HCT116 (cell line): ENCODE results near the gene MAPK1.
"Not testable (repeated sequence)": the region's sequence is repeated elsewhere in the genome, so short reads cannot be mapped to it uniquely, and the experiment has no call there.

Experiments
- CBX3 ChIP-seq: IDR thresholded peaks from 2 replicates; pipeline ENCODE4 v1.6.1; 2012; ENCODE audit warnings: low read depth
- EZH2 ChIP-seq: fragments of 200-600 bp; sonication (generic); IDR thresholded peaks from 2 replicates; pipeline ENCODE4 v1.6.1; 2017; ENCODE audit warnings: antibody characterized with exemption, mixed run types
- POLR2A ChIP-seq: IDR thresholded peaks from 2 replicates; pipeline ENCODE4 v1.7.0; 2011; ENCODE audit warnings: borderline replicate concordance; ENCODE audit not compliant: insufficient read depth, insufficient read length; ENCODE audit errors: extremely low read depth
- SIN3A ChIP-seq: IDR thresholded peaks from 2 replicates; pipeline ENCODE4 v1.6.1; 2012; ENCODE audit warnings: low read depth
- SRF ChIP-seq: IDR thresholded peaks from 2 replicates; pipeline ENCODE4 v1.6.1; 2012; ENCODE audit warnings: low read depth
- TCF7L2 ChIP-seq: IDR thresholded peaks from 2 replicates; pipeline ENCODE4 v1.7.0; 2011; ENCODE audit warnings: borderline replicate concordance, inconsistent platforms; ENCODE audit not compliant: insufficient read depth, insufficient read length; ENCODE audit errors: extremely low read depth
- ZNF274 ChIP-seq: fragments of 200-500 bp; sonication (Bioruptor generic); IDR thresholded peaks from 2 replicates; pipeline ENCODE4 v1.6.1; 2014; ENCODE audit warnings: mild to moderate bottlenecking, low read depth, low read length, inconsistent platforms
- TF ChIP-seq, protein P1 (sequence below), 3 experiments: fragments of 200-600 bp in 1 of 3; sonication (generic) in 1 of 3; IDR thresholded peaks in 2 of 3; conservative IDR thresholded peaks in 1 of 3; 2 replicates each; pipeline ENCODE4 v1.5.1; 2012 to 2017; ENCODE audit warnings: low read depth in 2 of 3, low read length in 2 of 3, antibody characterized with exemption in 1 of 3, borderline replicate concordance in 1 of 3, control low read depth in 1 of 3, mild to moderate bottlenecking in 1 of 3, mixed read lengths in 1 of 3, mixed run types in 1 of 3, moderate library complexity in 1 of 3; ENCODE audit not compliant: insufficient read depth in 1 of 3
- TF ChIP-seq, protein P2 (sequence below): IDR thresholded peaks from 2 replicates; pipeline ENCODE4 v1.6.1; 2012
- TF ChIP-seq, protein P3 (sequence below): IDR thresholded peaks from 2 replicates; pipeline ENCODE4 v1.6.1; 2012; ENCODE audit warnings: low read depth

DNA sequence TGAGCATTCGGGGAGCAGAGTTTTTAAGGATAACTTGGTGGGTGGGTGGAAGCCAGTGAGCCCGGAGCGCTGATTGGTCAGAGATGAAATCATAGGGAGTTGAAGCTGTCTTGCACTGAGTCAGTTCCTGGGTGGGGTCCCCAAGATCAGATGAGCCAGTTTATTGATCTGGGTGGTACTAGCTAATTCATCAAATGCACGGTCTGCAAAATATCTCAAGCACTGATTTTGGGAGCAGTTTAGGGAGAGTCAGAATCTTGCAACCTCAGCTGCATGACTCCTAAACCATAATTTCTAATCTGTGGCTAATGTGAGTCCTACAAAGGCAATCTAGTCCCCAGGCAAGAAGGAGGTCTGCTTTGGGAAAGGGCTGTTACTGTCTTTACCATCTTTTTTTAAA is 42.9 kb upstream of the MAPK1 start:
- TF ChIP-seq, protein P1, sequence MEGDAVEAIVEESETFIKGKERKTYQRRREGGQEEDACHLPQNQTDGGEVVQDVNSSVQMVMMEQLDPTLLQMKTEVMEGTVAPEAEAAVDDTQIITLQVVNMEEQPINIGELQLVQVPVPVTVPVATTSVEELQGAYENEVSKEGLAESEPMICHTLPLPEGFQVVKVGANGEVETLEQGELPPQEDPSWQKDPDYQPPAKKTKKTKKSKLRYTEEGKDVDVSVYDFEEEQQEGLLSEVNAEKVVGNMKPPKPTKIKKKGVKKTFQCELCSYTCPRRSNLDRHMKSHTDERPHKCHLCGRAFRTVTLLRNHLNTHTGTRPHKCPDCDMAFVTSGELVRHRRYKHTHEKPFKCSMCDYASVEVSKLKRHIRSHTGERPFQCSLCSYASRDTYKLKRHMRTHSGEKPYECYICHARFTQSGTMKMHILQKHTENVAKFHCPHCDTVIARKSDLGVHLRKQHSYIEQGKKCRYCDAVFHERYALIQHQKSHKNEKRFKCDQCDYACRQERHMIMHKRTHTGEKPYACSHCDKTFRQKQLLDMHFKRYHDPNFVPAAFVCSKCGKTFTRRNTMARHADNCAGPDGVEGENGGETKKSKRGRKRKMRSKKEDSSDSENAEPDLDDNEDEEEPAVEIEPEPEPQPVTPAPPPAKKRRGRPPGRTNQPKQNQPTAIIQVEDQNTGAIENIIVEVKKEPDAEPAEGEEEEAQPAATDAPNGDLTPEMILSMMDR (IDR thresholded peaks at IDR 0.05 in 2 of 3, conservative IDR thresholded peaks at IDR 0.05 in 1 of 3; ENCODE audit: borderline replicate concordance in 1 of 3, insufficient read depth in 1 of 3, low read depth in 2 of 3, low read length in 2 of 3): not testable (repeated sequence)
- not testable (repeated sequence) for TF ChIP-seq POLR2A, SRF, SIN3A, ZNF274, CBX3, EZH2, TCF7L2
- TF ChIP-seq, protein P2, sequence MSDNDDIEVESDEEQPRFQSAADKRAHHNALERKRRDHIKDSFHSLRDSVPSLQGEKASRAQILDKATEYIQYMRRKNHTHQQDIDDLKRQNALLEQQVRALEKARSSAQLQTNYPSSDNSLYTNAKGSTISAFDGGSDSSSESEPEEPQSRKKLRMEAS: not testable (repeated sequence)
- TF ChIP-seq, protein P3, sequence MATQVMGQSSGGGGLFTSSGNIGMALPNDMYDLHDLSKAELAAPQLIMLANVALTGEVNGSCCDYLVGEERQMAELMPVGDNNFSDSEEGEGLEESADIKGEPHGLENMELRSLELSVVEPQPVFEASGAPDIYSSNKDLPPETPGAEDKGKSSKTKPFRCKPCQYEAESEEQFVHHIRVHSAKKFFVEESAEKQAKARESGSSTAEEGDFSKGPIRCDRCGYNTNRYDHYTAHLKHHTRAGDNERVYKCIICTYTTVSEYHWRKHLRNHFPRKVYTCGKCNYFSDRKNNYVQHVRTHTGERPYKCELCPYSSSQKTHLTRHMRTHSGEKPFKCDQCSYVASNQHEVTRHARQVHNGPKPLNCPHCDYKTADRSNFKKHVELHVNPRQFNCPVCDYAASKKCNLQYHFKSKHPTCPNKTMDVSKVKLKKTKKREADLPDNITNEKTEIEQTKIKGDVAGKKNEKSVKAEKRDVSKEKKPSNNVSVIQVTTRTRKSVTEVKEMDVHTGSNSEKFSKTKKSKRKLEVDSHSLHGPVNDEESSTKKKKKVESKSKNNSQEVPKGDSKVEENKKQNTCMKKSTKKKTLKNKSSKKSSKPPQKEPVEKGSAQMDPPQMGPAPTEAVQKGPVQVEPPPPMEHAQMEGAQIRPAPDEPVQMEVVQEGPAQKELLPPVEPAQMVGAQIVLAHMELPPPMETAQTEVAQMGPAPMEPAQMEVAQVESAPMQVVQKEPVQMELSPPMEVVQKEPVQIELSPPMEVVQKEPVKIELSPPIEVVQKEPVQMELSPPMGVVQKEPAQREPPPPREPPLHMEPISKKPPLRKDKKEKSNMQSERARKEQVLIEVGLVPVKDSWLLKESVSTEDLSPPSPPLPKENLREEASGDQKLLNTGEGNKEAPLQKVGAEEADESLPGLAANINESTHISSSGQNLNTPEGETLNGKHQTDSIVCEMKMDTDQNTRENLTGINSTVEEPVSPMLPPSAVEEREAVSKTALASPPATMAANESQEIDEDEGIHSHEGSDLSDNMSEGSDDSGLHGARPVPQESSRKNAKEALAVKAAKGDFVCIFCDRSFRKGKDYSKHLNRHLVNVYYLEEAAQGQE: not testable (repeated sequence)
